CMK (cell line): ENCODE results near the gene ATP6V1G2.
"Not testable (repeated sequence)": the region's sequence is repeated elsewhere in the genome, so short reads cannot be mapped to it uniquely, and the experiment has no call there.

Experiments
- DNase-seq: peaks from one replicate; pipeline ENCODE4 v3.0.0-alpha.2; 2010; ENCODE audit warnings: low read depth

ATP6V1G2 gene

DNA sequence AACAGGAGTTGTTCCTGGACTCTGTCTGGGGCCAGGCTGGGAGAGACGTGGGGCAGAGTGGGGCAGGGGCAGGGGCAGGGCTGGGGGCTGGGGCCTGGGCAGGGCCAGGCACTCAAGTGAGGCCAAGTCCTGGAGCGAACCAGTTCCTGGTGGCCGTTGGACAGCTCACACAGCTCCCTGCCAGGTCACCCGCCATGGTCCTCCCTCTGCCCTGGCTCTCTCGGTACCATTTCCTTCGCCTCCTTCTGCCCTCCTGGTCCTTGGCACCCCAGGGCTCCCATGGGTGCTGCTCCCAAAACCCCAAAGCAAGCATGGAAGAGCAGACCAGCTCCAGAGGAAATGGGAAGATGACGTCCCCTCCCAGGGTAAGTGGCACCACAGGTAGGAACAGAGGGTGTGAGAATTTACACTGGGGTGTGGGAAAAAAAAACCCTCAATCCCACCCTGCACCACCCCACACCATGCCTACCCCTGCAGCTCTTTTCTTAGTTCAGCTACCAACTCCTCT lies 17.5 kb downstream of the ATP6V1G2 start, which contains the start of gene MCCD1:
TSS of gene MCCD1 (plus strand) at position 142 of the 508 bp plus-strand sequence. CDS start at position 195, 53 bp downstream.
- DNase-seq, result no peak

GRCh38 chr6:31528307-31528777 lies 18.1 kb downstream of the ATP6V1G2 start:
- no peak for DNase-seq

GRCh38 chr6:31525932-31526591 lies 20.3 kb downstream of the ATP6V1G2 start:
- no peak for DNase-seq

- DNase-seq, result no peak
Observed at GRCh38 chr6:31525553-31525931, 20.9 kb downstream of the ATP6V1G2 start.

- no peak for DNase-seq
Observed at GRCh38 chr6:31521835-31522234, 24.6 kb downstream of the ATP6V1G2 start.

GRCh38 chr6:31513456-31514165 lies 32.8 kb downstream of the ATP6V1G2 start:
- no peak for DNase-seq

GRCh38 chr6:31510007-31510406 lies 36.4 kb downstream of the ATP6V1G2 start:
- no peak for DNase-seq

GRCh38 chr6:31509036-31509435 lies 37.4 kb downstream of the ATP6V1G2 start:
- not testable (repeated sequence) for DNase-seq

- no peak for DNase-seq
Observed at GRCh38 chr6:31502586-31502985, 43.8 kb downstream of the ATP6V1G2 start.

DNA sequence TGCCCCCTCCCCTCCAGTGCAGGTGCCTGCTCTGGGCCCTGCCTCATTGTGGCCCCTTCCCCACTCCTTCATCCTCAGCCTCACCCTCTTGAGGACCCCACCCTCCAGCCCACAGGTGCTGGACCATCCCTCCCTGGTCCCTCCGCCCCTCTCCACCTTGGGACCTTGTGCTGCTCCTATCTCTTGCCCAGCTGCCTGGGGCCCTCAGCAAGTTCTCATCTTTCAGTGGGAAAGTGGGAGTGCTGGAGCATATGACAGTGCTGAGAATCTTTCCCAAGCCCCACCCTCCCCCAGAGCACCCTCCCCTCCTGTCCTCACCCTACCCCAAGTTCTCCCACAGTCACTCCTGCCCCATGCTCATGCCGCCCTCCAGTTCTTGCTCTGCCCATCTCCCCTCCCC lies 46.8 kb downstream of the ATP6V1G2 start:
- DNase-seq, result not testable (repeated sequence)

DNA sequence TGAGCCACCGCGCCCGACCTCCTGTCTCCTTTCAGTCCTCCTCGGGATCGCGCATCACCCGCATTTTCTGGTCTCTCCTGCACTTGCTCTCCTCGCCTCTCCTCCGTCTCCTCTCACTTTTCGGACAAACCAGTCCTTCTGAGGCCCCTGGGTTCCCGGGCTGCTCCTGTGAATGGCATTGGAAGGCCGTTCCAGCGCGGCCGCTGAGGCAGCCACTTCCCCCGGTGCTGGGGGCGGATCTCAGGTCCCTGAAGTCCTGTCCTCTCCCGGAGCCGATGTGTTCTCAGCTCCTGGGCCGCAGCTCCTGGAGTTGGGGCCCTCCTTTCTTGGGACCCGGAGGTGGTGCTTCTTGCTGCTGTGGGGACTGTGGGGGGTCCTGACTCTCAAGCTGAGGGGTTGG lies 47.7 kb downstream of the ATP6V1G2 start:
- DNase-seq, result no peak

DNA sequence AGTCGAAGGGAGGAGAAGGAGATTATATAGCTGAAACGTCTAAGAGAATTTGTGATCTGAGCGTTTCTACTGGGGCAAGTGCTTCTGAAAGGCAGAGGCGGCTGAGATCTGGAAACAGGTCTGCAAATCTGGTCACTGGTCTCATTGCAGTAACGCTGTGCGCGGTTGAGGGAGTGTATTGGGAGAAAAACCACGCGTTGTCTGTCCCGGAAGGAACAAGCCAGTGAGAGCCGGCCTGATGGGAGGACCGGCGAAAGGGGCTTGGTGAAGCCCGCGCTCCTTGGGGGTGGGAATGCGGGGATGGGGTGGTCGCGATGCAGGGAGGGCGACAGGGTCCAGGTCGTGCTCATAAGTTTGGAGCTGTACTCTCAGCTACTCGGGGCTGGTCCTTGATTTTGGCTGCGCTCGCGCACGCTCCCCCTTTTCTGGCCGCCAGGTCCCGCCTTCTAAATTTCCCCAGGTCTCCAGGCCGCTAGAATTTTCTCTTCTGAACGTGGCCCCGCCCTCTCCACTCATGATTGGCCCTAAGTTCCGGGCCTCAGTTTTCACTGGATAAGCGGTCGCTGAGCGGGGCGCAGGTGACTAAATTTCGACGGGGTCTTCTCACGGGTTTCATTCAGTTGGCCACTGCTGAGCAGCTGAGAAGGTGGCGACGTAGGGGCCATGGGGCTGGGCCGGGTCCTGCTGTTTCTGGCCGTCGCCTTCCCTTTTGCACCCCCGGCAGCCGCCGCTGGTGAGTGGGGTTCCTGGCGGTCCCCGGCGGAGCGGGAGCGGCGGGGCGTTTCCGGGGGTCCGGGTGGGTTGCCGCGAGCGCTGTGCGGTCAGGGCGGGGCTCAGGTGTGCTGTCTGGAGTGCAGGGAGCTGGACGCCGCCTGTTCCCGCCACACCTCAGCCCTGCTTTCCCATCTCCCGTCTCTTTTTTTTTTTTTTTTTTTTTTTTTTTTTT lies 48.6 kb downstream of the ATP6V1G2 start, which contains the start of gene MICB:
TSS of gene MICB (plus strand) at position 615 of the 946 bp plus-strand sequence. CDS start at position 664, 49 bp downstream.
- DNase-seq, result peak; percentile 46

- DNase-seq, result not testable (repeated sequence)
Observed at GRCh38 chr6:31496826-31497225, 49.6 kb downstream of the ATP6V1G2 start.

DNA sequence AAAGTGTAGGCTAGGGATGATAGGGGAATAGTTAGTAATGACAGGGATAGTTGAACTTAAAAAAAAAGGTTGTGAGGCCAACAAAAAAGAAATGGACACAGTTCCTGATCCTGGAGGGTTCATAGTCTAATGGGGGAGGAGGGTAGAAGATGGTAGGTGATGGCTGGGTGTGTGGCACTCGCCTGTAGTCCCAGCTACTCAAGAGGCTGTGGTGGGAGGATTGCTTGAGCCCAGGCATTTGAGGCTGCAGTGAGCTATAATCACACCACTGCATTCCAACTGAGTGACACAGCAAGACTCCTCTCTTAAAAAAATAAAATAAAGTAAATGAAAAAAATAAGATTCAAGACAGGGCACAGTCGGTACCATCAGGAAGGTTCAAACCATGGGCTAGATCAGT lies 50.8 kb downstream of the ATP6V1G2 start:
- no peak for DNase-seq
